ENCODE measurements around the gene ADIPOR1. TPM values are rescaled to one million over a fixed set of nuclear protein-coding genes. Genes with fewer than 3 reads are reported as not detected.
"Not testable (repeated sequence)": the region's sequence is repeated elsewhere in the genome, so short reads cannot be mapped to it uniquely, and the experiment has no call there.

Gene ADIPOR1
- 65.3 and 68.3 TPM in 2 replicates for total RNA-seq

- intact Hi-C loops (cut with micrococcal nuclease): loop anchor here (1.0 to 10.0 kb wide), 8 partner anchors 9 to 1454 kb away; partner anchors contain the start of genes CYB5R1, KLHL12, PPFIA4 and PPP1R12B
These were observed at the start of gene ADIPOR1 for GRCh38 chr1:202957733-202958543. ADIPOR1 (minus strand) TSS chr1:202958312; CDS start chr1:202951070, 7,242 bp downstream.

GRCh38 chr1:203006948-203007871 lies 49.1 kb upstream of the ADIPOR1 start, which contains the start of gene TMEM183A:
TMEM183A (plus strand) TSS chr1:203007374; CDS start chr1:203007466, 92 bp downstream.
- intact Hi-C loops (cut with micrococcal nuclease): loop anchor here (1.0 to 10.0 kb wide), 7 partner anchors 19 to 842 kb away; partner anchors contain the start of genes ADIPOR1, KLHL12, PCAT6 and PPFIA4

- intact Hi-C loops (cut with micrococcal nuclease): loop anchor here (2.0 to 10.0 kb wide), 4 partner anchors 47 to 841 kb away; partner anchors contain the start of genes ADIPOR1, PCAT6, PPP1R12B and PTPN7
These were observed 47.5 kb upstream of the ADIPOR1 start for GRCh38 chr1:203005395-203006142.

- intact Hi-C loops (cut with micrococcal nuclease): loop anchor here (10.0 kb wide), 1 partner anchor 838 kb away; the partner anchor contains the start of gene PTPN7
These were observed 44.8 kb upstream of the ADIPOR1 start for GRCh38 chr1:203002951-203003350.

- intact Hi-C loops (cut with micrococcal nuclease): loop anchor here (10.0 kb wide), 1 partner anchor 837 kb away; the partner anchor contains the start of gene PTPN7
These were observed 43.9 kb upstream of the ADIPOR1 start for GRCh38 chr1:203001986-203002385.

GRCh38 chr1:203000217-203000944 lies 42.3 kb upstream of the ADIPOR1 start:
- intact Hi-C loops (cut with micrococcal nuclease): loop anchor here (10.0 kb wide), 1 partner anchor 836 kb away; the partner anchor contains the start of gene PTPN7

- intact Hi-C loops (cut with micrococcal nuclease): loop anchor here (1.0 to 2.0 kb wide), 4 partner anchors 30 to 248 kb away; partner anchors contain the start of gene RABIF
These were observed 41.0 kb upstream of the ADIPOR1 start for GRCh38 chr1:202998836-202999750.

- intact Hi-C loops (cut with micrococcal nuclease): no loop called here
These were observed 36.6 kb upstream of the ADIPOR1 start for GRCh38 chr1:202994756-202995155.

- intact Hi-C loops (cut with micrococcal nuclease): no loop called here
These were observed 33.0 kb upstream of the ADIPOR1 start for GRCh38 chr1:202991112-202991511.

GRCh38 chr1:202989879-202990278 lies 31.8 kb upstream of the ADIPOR1 start:
- intact Hi-C loops (cut with micrococcal nuclease): no loop called here

GRCh38 chr1:202987922-202988583 lies 29.9 kb upstream of the ADIPOR1 start:
- intact Hi-C loops (cut with micrococcal nuclease): no loop called here

GRCh38 chr1:202987255-202987654 lies 29.1 kb upstream of the ADIPOR1 start:
- intact Hi-C loops (cut with micrococcal nuclease): no loop called here

GRCh38 chr1:202986120-202986519 lies 28.0 kb upstream of the ADIPOR1 start:
- intact Hi-C loops (cut with micrococcal nuclease): not testable (repeated sequence)

GRCh38 chr1:202982715-202983430 lies 24.8 kb upstream of the ADIPOR1 start:
- intact Hi-C loops (cut with micrococcal nuclease): no loop called here

- intact Hi-C loops (cut with micrococcal nuclease): no loop called here
These were observed 23.8 kb upstream of the ADIPOR1 start for GRCh38 chr1:202981939-202982338.

GRCh38 chr1:202979459-202979858 lies 21.3 kb upstream of the ADIPOR1 start:
- intact Hi-C loops (cut with micrococcal nuclease): no loop called here

GRCh38 chr1:202976633-202977032 lies 18.5 kb upstream of the ADIPOR1 start:
- intact Hi-C loops (cut with micrococcal nuclease): no loop called here

All from T-helper 2 cell treated with Interferon-gamma antibody and Interleukin-4, amounts not matched to agents 100 ng/mL and 5 ng/mL, for 36 hours (primary cell).